GM21390 (cell line): ENCODE data around the gene PHF23.

ENCODE experiments used
- ATAC-seq: cut with Tn5 transposase; IDR thresholded peaks from one replicate; pipeline ENCODE4 v1.9.1; 2021; ENCODE audit not compliant: unreplicated experiment

Gene PHF23

GRCh38 chr17:7239091-7240027 is at the start of gene PHF23:
PHF23 (minus strand) TSS chr17:7239457; CDS start chr17:7239279, 178 bp downstream.
- ATAC-seq: peak; percentile 41

DNA sequence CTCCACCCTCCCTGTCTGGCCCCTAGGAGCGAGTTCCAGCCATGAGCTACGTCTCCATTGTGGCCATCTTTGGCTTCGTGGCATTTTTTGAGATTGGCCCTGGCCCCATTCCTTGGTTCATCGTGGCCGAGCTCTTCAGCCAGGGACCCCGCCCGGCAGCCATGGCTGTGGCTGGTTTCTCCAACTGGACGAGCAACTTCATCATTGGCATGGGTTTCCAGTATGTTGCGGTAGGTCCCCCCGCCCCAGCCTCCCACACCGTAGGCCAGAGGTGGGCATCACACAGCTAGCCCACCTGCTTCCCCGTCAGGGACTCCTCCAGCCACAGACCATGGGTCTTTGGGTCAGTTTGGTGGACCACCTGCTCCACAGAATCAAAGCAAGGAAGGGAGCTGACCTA is 46.4 kb upstream of the PHF23 start:
- no peak for ATAC-seq

- ATAC-seq: no peak
These were observed 45.7 kb upstream of the PHF23 start for GRCh38 chr17:7284911-7285310.

DNA sequence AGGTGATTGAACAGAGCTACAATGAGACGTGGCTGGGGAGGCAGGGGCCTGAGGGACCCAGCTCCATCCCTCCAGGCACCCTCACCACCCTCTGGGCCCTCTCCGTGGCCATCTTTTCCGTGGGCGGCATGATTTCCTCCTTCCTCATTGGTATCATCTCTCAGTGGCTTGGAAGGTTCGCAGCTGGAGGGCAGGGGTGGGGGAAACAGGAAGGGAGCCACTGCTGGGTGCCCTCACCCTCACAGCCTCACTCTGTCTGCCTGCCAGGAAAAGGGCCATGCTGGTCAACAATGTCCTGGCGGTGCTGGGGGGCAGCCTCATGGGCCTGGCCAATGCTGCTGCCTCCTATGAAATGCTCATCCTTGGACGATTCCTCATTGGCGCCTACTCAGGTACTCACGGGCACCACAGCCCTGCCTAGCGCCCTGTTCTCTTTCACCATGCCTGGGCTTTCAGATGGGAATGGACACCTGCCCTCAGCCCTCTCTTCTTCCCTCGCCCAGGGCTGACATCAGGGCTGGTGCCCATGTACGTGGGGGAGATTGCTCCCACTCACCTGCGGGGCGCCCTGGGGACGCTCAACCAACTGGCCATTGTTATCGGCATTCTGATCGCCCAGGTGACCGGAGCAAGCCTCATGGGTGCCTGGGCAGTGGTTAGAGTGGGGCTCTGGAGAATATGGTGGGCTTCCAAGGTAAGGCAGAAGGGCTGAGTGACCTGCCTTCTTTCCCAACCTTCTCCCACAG is 44.4 kb upstream of the PHF23 start:
- no peak for ATAC-seq

- ATAC-seq: no peak
These were observed 43.6 kb upstream of the PHF23 start for GRCh38 chr17:7282752-7283321.

DNA sequence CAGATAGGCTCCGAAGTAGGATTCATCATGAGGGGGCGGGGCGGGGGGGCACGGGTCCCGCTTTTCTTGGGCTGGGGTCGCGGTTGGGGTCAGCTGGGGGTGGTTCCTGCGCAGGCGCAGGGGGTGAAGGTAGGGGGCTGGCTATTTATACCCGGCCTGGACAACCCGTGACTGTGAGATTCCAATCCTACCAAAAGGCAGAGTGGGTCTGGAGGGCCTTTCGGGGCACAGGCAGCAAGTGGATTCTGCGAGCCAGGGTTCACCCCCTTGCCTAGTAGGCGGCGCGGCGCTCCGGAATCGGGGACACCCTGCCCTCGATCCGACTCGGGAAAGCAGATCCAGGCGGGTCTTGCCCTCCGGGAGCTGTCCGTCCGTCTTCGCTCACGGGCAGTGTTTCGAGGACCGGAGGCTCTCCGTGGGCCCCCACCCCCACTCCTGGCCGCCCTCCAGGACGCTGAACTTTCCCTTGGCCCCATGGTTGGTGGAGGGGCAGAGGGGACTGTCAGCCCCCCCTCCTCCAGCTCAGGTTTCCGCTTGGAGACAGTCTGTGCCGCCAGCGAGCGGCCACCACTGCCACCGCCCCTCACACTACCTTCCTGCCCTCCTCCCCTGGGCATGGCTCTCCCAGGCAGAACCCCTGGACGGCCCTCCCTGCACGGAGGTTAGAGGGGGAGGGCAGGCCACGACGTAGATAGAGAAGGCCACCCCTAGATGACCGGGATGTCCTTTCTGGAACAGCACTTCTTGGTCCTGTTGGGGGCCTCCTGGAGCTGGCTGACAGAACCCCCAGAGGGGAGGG is 42.9 kb upstream of the PHF23 start:
- ATAC-seq: no peak

DNA sequence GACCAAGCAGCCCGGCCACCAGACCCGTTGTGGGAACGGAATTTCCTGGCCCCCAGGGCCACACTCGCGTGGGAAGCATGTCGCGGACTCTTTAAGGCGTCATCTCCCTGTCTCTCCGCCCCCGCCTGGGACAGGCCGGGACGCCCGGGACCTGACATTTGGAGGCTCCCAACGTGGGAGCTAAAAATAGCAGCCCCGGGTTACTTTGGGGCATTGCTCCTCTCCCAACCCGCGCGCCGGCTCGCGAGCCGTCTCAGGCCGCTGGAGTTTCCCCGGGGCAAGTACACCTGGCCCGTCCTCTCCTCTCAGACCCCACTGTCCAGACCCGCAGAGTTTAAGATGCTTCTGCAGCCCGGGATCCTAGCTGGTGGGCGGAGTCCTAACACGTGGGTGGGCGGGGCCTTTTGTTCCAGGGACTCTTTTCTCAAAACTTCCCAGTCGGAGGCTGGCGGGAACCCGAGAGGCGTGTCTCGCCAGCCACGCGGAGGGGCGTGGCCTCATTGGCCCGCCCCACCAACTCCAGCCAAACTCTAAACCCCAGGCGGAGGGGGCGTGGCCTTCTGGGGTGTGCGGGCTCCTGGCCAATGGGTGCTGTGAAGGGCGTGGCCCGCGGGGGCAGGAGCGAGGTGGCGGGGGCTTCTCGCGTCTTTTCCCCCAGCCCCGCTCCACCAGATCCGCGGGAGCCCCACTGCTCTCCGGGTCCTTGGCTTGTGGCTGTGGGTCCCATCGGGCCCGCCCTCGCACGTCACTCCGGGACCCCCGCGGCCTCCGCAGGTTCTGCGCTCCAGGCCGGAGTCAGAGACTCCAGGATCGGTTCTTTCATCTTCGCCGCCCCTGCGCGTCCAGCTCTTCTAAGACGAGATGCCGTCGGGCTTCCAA is 42.1 kb upstream of the PHF23 start, which contains the start of gene SLC2A4:
Gene SLC2A4 (plus strand): TSS at position 645 of the 879 bp plus-strand sequence. CDS start 217 bp downstream, at position 862.
- no peak for ATAC-seq

GRCh38 chr17:7280519-7281073 is 41.3 kb upstream of the PHF23 start:
- ATAC-seq: no peak

GRCh38 chr17:7279448-7279847 is 40.2 kb upstream of the PHF23 start:
- no peak for ATAC-seq

DNA sequence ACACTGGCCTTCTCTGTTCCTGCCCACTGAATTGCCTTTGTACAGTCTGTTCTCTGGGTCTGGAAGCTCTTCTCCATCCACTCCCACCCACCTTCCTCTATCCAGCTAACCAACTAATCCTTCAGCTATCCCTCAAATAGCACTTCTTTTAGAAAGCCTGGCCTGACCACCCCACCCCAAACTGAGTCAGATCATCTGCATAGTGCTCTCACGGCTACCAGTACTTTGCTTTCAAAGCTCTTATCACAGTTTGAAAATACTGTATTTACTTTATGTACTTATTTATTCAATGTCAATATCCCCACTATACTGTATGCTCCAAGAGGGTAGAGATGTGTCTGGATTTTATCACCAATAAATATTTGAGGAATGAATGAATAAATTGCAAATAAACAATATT is 27.5 kb upstream of the PHF23 start:
- no peak for ATAC-seq

- ATAC-seq: no peak
These were observed 24.5 kb upstream of the PHF23 start for GRCh38 chr17:7263801-7264078.

GRCh38 chr17:7262935-7263800 is 23.9 kb upstream of the PHF23 start:
- no peak for ATAC-seq

GRCh38 chr17:7262192-7262934 is 23.1 kb upstream of the PHF23 start, which contains the start of gene CLDN7:
CLDN7 (minus strand) TSS chr17:7262478; CDS start chr17:7262043, 435 bp downstream.
- ATAC-seq: no peak

- no peak for ATAC-seq
These were observed 22.3 kb upstream of the PHF23 start for GRCh38 chr17:7261379-7262191.

GRCh38 chr17:7260651-7261378 is 21.6 kb upstream of the PHF23 start:
- no peak for ATAC-seq

- ATAC-seq: no peak
These were observed 20.9 kb upstream of the PHF23 start for GRCh38 chr17:7260151-7260550.

GRCh38 chr17:7259555-7259889 is 20.3 kb upstream of the PHF23 start:
- ATAC-seq: no peak
